ENCODE measurements around the gene BRD7. TPM values are rescaled to one million over a fixed set of nuclear protein-coding genes. Genes with fewer than 3 reads are reported as not detected.

Gene BRD7
- total RNA-seq, 1 donor from 2014 or later = 112 TPM

- H3K27ac Mint-ChIP-seq (ENCODE audit: unreplicated experiment) = no peak overlapping the region
- peaks cover 5% of the 10 kb centered on the region for H3K4me1 Mint-ChIP-seq (ENCODE audit: unreplicated experiment)
- DNase-seq (ENCODE audit: low spot score) = no peak
- H3K27me3 Mint-ChIP-seq (ENCODE audit: unreplicated experiment) = peaks cover 4% of the 10 kb centered on the region
- no peaks in the 10 kb centered on the region for H3K9me3 Mint-ChIP-seq (ENCODE audit: unreplicated experiment)
- H3K36me3 Mint-ChIP-seq (ENCODE audit: low read depth, unreplicated experiment) = no peaks in the 10 kb centered on the region
- no peak overlapping the region for H3K4me3 Mint-ChIP-seq (ENCODE audit: unreplicated experiment)
- no peak for TF ChIP-seq CTCF (IDR thresholded peaks at IDR 0.05; ENCODE audit: unreplicated experiment)
Measured at GRCh38 chr16:50390371-50390771, 21.6 kb upstream of the BRD7 start.

GRCh38 chr16:50389900-50390299 lies 21.1 kb upstream of the BRD7 start:
- DNase-seq (ENCODE audit: low spot score) = no peak
- H3K27me3 Mint-ChIP-seq (ENCODE audit: unreplicated experiment) = peaks cover 3% of the 10 kb centered on the region
- no peaks in the 10 kb centered on the region for H3K9me3 Mint-ChIP-seq (ENCODE audit: unreplicated experiment)
- peaks cover 7% of the 10 kb centered on the region for H3K4me1 Mint-ChIP-seq (ENCODE audit: unreplicated experiment)
- no peak overlapping the region for H3K27ac Mint-ChIP-seq (ENCODE audit: unreplicated experiment)
- no peak for TF ChIP-seq CTCF (IDR thresholded peaks at IDR 0.05; ENCODE audit: unreplicated experiment)
- no peak overlapping the region for H3K4me3 Mint-ChIP-seq (ENCODE audit: unreplicated experiment)
- no peaks in the 10 kb centered on the region for H3K36me3 Mint-ChIP-seq (ENCODE audit: low read depth, unreplicated experiment)

GRCh38 chr16:50388496-50388895 lies 19.7 kb upstream of the BRD7 start:
- Mint-ChIP-seq H3K27ac (ENCODE audit: unreplicated experiment) (no peak overlapping the region), H3K4me1 (ENCODE audit: unreplicated experiment) (peaks cover 7% of the 10 kb centered on the region), H3K27me3 (ENCODE audit: unreplicated experiment) (peaks cover 2% of the 10 kb centered on the region), H3K4me3 (ENCODE audit: unreplicated experiment) (no peak overlapping the region), H3K9me3 (ENCODE audit: unreplicated experiment) (no peaks in the 10 kb centered on the region), H3K36me3 (ENCODE audit: low read depth, unreplicated experiment) (no peaks in the 10 kb centered on the region)
- TF ChIP-seq CTCF (IDR thresholded peaks at IDR 0.05; ENCODE audit: unreplicated experiment) = no peak
- DNase-seq (ENCODE audit: low spot score) = no peak

- H3K27me3 Mint-ChIP-seq (ENCODE audit: unreplicated experiment) = no peaks in the 10 kb centered on the region
- no peak for TF ChIP-seq CTCF (IDR thresholded peaks at IDR 0.05; ENCODE audit: unreplicated experiment)
- H3K9me3 Mint-ChIP-seq (ENCODE audit: unreplicated experiment) = no peaks in the 10 kb centered on the region
- DNase-seq (ENCODE audit: low spot score) = no peak
- H3K4me3 Mint-ChIP-seq (ENCODE audit: unreplicated experiment) = no peak overlapping the region
- no peak overlapping the region for H3K27ac Mint-ChIP-seq (ENCODE audit: unreplicated experiment)
- H3K4me1 Mint-ChIP-seq (ENCODE audit: unreplicated experiment) = peaks cover 7% of the 10 kb centered on the region
- H3K36me3 Mint-ChIP-seq (ENCODE audit: low read depth, unreplicated experiment) = no peaks in the 10 kb centered on the region
Measured at GRCh38 chr16:50386774-50387173, 18.0 kb upstream of the BRD7 start.

GRCh38 chr16:50386139-50386538 lies 17.4 kb upstream of the BRD7 start:
- Mint-ChIP-seq H3K4me1 (ENCODE audit: unreplicated experiment) (peaks cover 7% of the 10 kb centered on the region), H3K27ac (ENCODE audit: unreplicated experiment) (no peak overlapping the region), H3K27me3 (ENCODE audit: unreplicated experiment) (no peaks in the 10 kb centered on the region), H3K36me3 (ENCODE audit: low read depth, unreplicated experiment) (no peaks in the 10 kb centered on the region), H3K4me3 (ENCODE audit: unreplicated experiment) (no peak overlapping the region), H3K9me3 (ENCODE audit: unreplicated experiment) (no peaks in the 10 kb centered on the region)
- TF ChIP-seq CTCF (IDR thresholded peaks at IDR 0.05; ENCODE audit: unreplicated experiment) = no peak
- no peak for DNase-seq (ENCODE audit: low spot score)

Measured in endothelial cell (in vitro differentiated cells).